ENCODE data around the gene LARP4B. TPM values are rescaled to one million over a fixed set of nuclear protein-coding genes. Genes with fewer than 3 reads are reported as not detected.

LARP4B gene
- total RNA-seq, 1 donor from 2014 or later: 64.2 TPM

DNA sequence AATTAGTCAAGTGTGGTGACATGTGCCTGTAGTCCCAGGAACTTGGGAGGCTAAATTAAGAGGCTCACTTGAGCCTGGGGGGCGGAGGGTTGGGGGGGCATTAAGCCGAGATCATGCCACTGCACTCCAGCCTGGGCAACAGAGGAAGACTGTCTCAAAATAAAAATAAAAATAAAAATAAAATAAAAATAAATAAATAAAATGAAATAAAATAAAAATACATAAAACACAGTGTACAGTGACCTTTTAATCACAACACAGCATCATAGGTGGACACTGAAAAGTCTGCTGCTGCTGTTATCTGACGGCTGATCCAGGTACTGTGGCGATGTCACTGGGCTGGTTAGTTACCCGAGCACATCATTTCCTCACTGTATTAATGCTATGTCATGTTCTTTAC, 27.1 kb downstream of the LARP4B start:
- H3K4me1 ChIP-seq: peaks cover 28% of the 10 kb centered on the region
- H3K27ac ChIP-seq (replicated peaks): no peak overlapping the region
- no peaks in the 10 kb centered on the region for H3K9me3 ChIP-seq (replicated peaks)
- TF ChIP-seq, protein P1, sequence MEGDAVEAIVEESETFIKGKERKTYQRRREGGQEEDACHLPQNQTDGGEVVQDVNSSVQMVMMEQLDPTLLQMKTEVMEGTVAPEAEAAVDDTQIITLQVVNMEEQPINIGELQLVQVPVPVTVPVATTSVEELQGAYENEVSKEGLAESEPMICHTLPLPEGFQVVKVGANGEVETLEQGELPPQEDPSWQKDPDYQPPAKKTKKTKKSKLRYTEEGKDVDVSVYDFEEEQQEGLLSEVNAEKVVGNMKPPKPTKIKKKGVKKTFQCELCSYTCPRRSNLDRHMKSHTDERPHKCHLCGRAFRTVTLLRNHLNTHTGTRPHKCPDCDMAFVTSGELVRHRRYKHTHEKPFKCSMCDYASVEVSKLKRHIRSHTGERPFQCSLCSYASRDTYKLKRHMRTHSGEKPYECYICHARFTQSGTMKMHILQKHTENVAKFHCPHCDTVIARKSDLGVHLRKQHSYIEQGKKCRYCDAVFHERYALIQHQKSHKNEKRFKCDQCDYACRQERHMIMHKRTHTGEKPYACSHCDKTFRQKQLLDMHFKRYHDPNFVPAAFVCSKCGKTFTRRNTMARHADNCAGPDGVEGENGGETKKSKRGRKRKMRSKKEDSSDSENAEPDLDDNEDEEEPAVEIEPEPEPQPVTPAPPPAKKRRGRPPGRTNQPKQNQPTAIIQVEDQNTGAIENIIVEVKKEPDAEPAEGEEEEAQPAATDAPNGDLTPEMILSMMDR (IDR thresholded peaks at IDR 0.05; ENCODE audit: borderline replicate concordance): no peak
- peaks cover 5% of the 10 kb centered on the region for H3K36me3 ChIP-seq
- no peak overlapping the region for H3K4me3 ChIP-seq
- intact Hi-C loops (cut with micrococcal nuclease): no loop called here
- H3K27me3 ChIP-seq (ENCODE audit: low read depth): no peaks in the 10 kb centered on the region
- DNase-seq: no peak

DNA sequence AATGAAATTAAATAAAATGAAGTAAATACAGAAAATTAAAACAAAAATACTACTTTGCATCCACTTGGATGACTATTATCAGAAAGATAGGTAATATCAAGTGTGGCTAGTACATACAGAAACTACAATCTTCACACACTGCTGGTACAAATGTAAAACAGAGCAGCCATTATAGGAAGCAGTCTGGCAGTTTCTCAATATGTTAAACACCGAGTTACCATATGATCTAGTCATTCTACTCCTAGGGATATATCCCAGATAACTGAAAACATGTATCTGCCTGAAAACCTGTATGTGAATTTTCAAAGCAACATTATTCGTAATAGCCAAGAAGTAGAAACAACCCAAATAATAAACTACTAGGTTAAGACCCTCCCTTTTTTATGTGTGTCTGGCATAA, 33.4 kb downstream of the LARP4B start:
- intact Hi-C loops (cut with micrococcal nuclease): no loop called here

DNA sequence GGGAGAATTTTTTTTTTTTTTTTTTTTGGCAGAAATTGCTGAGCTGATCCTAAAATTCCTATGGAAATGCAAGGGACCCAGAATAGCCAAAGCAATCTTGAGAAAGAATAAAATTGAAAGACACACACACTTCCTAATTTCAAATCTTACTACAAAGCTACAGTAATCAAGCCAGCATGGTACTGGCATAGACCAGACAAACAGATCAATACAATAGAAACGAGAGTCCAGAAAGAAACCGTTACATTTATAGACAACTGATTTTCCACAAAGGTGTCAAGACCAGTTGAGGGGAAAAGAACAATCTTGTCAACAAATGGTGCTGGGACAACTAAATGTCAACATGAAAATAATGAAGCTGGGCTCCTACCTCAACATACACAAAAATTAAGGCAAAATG, 34.5 kb downstream of the LARP4B start:
- H3K27ac ChIP-seq (replicated peaks): no peak overlapping the region
- H3K27me3 ChIP-seq (ENCODE audit: low read depth): no peaks in the 10 kb centered on the region
- peaks cover 42% of the 10 kb centered on the region for H3K4me1 ChIP-seq
- H3K9me3 ChIP-seq (replicated peaks): no peaks in the 10 kb centered on the region
- DNase-seq: no peak
- TF ChIP-seq, protein P1 (IDR thresholded peaks at IDR 0.05; ENCODE audit: borderline replicate concordance): no peak
- H3K4me3 ChIP-seq: no peak overlapping the region
- intact Hi-C loops (cut with micrococcal nuclease): no loop called here
- H3K36me3 ChIP-seq: no peaks in the 10 kb centered on the region

More for the DNA sequence above, 33.4 kb downstream of the LARP4B start:
- Histone ChIP-seq H3K27ac (replicated peaks) (no peak overlapping the region), H3K9me3 (replicated peaks) (no peaks in the 10 kb centered on the region), H3K36me3 (no peaks in the 10 kb centered on the region), H3K27me3 (ENCODE audit: low read depth) (no peaks in the 10 kb centered on the region), H3K4me1 (peaks cover 50% of the 10 kb centered on the region), H3K4me3 (no peak overlapping the region)
- TF ChIP-seq, protein P1 (IDR thresholded peaks at IDR 0.05; ENCODE audit: borderline replicate concordance): no peak
- no peak for DNase-seq

DNA sequence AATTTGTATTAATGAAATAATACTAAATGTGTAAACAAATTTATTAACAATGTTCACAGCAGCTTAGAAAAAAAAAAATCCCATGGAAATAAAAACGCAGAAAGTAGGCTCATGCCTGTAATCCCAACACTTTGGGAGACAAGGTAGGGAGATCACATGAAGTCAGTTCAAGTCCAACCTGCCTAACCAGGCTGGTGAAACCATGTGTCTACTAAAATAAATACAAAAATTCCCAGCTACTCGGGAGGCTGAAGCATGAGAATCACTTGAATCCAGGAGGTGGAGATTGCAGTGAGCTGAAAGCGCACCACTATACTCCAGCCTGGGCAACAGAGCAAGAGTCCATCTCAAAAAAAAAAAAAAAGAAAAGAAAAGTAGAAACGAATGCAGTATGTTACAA, 36.2 kb downstream of the LARP4B start:
- Histone ChIP-seq H3K36me3 (no peaks in the 10 kb centered on the region), H3K4me3 (no peak overlapping the region), H3K27me3 (ENCODE audit: low read depth) (no peaks in the 10 kb centered on the region), H3K4me1 (peaks cover 42% of the 10 kb centered on the region), H3K27ac (replicated peaks) (no peak overlapping the region), H3K9me3 (replicated peaks) (no peaks in the 10 kb centered on the region)
- TF ChIP-seq, protein P1 (IDR thresholded peaks at IDR 0.05; ENCODE audit: borderline replicate concordance): no peak
- intact Hi-C loops (cut with micrococcal nuclease): no loop called here
- no peak for DNase-seq

DNA sequence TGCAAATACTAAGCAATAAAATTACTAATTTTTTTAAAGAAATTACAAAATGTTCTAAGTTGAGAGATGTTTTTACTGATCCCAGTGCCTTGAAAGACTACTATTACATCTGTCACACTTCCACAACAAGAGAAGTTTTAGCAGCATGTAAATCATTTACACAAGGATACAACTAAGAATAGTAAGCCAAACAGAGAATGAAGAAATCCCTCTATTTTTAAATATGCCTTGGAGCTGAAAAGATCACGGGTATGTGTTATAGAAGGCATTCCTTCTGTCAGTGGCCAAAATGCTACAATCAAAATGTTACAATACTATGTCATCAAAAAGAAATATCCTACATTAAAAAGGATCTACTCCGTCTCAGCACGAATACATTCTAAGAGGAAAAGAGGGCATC, 52.6 kb downstream of the LARP4B start:
- intact Hi-C loops (cut with micrococcal nuclease): no loop called here
- Histone ChIP-seq H3K36me3 (peaks cover 57% of the 10 kb centered on the region), H3K27ac (replicated peaks) (peak overlapping the region; percentile 43), H3K27me3 (ENCODE audit: low read depth) (no peaks in the 10 kb centered on the region), H3K4me3 (no peak overlapping the region), H3K9me3 (replicated peaks) (no peaks in the 10 kb centered on the region), H3K4me1 (peaks cover 42% of the 10 kb centered on the region)
- no peak for DNase-seq
- TF ChIP-seq, protein P1 (IDR thresholded peaks at IDR 0.05; ENCODE audit: borderline replicate concordance): no peak

DNA sequence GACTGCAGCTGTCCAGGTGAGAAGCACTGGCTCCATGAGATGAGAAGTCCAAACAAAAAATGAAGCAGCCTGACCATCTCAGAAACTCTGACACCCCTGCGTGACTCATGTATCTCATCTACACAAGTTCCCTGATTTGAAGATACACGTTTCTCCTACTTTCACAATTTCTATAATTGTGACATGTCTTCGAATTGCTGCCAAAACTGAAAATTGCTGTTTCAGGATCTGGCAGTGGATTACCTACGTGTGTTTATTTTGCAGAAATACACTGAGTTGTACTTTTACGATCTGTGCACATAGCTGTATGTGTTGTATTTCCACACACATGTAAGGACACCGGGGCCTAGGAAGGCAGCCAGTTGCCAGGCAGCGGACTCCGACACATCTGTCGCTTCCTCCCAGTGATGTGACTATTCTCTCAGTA, 53.2 kb downstream of the LARP4B start:
- H3K9me3 ChIP-seq (replicated peaks): no peaks in the 10 kb centered on the region
- H3K36me3 ChIP-seq: peaks cover 52% of the 10 kb centered on the region
- no peak for DNase-seq
- H3K27me3 ChIP-seq (ENCODE audit: low read depth): no peaks in the 10 kb centered on the region
- intact Hi-C loops (cut with micrococcal nuclease): no loop called here
- no peak overlapping the region for H3K4me3 ChIP-seq
- peak overlapping the region; percentile 43 for H3K27ac ChIP-seq (replicated peaks)
- TF ChIP-seq, protein P1 (IDR thresholded peaks at IDR 0.05; ENCODE audit: borderline replicate concordance): no peak
- H3K4me1 ChIP-seq: peaks cover 47% of the 10 kb centered on the region
